Spleen (tissue), 11 donors: ENCODE results near the gene TYRP1. TPM values are rescaled to one million over a fixed set of nuclear protein-coding genes. Genes with fewer than 3 reads are reported as not detected.

ENCODE experiments used
- DNase-seq: peaks from one replicate; pipeline ENCODE4 v3.0.0-alpha.2; 2020
- H3K27ac ChIP-seq, 8 donors: fragments of 200-600 bp; sonication (generic) in 7 of 8; 1 replicate in 4 of 8; 2 replicates in 4 of 8; pipeline versions ENCODE4 v1.5.0 to v1.8.0; 2016 to 2021; ENCODE audit warnings: inconsistent platforms in 4 of 8, mild to moderate bottlenecking in 4 of 8, moderate library complexity in 1 of 8
- H3K27me3 ChIP-seq, 7 donors: fragments of 200-600 bp; sonication (generic) in 6 of 7; replicated peaks in 1 of 7; 1 replicate in 4 of 7; 2 replicates in 3 of 7; pipeline versions ENCODE4 v1.5.0 to v1.8.0; 2016 to 2021; ENCODE audit warnings: inconsistent platforms in 3 of 7, mild to moderate bottlenecking in 1 of 7
- H3K36me3 ChIP-seq, 6 donors: fragments of 200-600 bp; sonication (generic) in 5 of 6; 1 replicate in 4 of 6; 2 replicates in 2 of 6; pipeline versions ENCODE4 v1.5.0 to v1.8.0; 2016 to 2021; ENCODE audit warnings: inconsistent platforms in 2 of 6
- H3K4me1 ChIP-seq, 6 donors: fragments of 200-600 bp; sonication (generic) in 5 of 6; 1 replicate in 3 of 6; 2 replicates in 3 of 6; pipeline versions ENCODE4 v1.5.0 to v1.8.0; 2016 to 2021; ENCODE audit warnings: inconsistent platforms in 3 of 6
- H3K4me3 ChIP-seq, 8 donors: fragments of 200-600 bp; sonication (generic) in 7 of 8; 1 replicate in 4 of 8; 2 replicates in 4 of 8; pipeline versions ENCODE4 v1.5.0 to v1.8.0; 2016 to 2021; ENCODE audit warnings: inconsistent platforms in 4 of 8, mild to moderate bottlenecking in 4 of 8, moderate library complexity in 2 of 8
- H3K9me3 ChIP-seq, 8 donors: fragments of 200-600 bp; sonication (generic) in 7 of 8; 1 replicate in 4 of 8; 2 replicates in 4 of 8; pipeline versions ENCODE4 v1.5.0 to v1.8.0; 2016 to 2021; ENCODE audit warnings: inconsistent platforms in 4 of 8
- POLR2A ChIP-seq, 3 donors: fragments of 450-650 bp; IDR thresholded peaks; one replicate each; pipeline ENCODE4 v1.5.1; 2017; ENCODE audit warnings: antibody characterized with exemption in 3 of 3, mild to moderate bottlenecking in 1 of 3
- POLR2AphosphoS5 ChIP-seq, 3 donors: sonication (generic); formaldehyde crosslinking; IDR thresholded peaks; one replicate each; pipeline ENCODE4 v1.5.1; 2017; ENCODE audit warnings: antibody characterized with exemption in 3 of 3
- WGBS, 5 donors: extraction: QIAGEN DNeasy Blood & Tissue Kit in 3 of 5; methylation state at CpG; one replicate each; pipeline versions ENCODE4 v1.1.5 to v1.1.7; 2013 to 2018; 5-methylcytosine and 5-hydroxymethylcytosine counted together
- intact Hi-C: fragments of 100-400 bp; cut with DNase I; formaldehyde crosslinking; loops from one replicate; pipeline ENCODE4 v1.15.0; 2023; ENCODE audit warnings: low total_unique reads
- polyA plus RNA-seq, 3 donors: library from polyadenylated mRNA; stranded (reverse); fragments of 200-250 nt; gene quantifications; one replicate each; pipeline ENCODE4 v1.2.1, GENCODE V29; 2013
- total RNA-seq, 7 donors: library from RNA; depleted of rRNA in 3 of 7; stranded (reverse); fragments of >200 nt in 3 of 7; fragmentation: NEBNext Ultra II Directional in 4 of 7; extraction: Animal tissue kit (Norgen Biotek cat#: 25700) in 4 of 7; gene quantifications; one replicate each; pipeline versions ENCODE4 v1.1.0 to v1.2.1, GENCODE V29; 2016 to 2021
- TF ChIP-seq, protein P1 (sequence below), 11 experiments: fragments of 200-600 bp in 7 of 11; fragments of 450-650 bp in 4 of 11; sonication (generic) in 4 of 11; IDR thresholded peaks in 8 of 11; conservative IDR thresholded peaks in 3 of 11; 1 replicate in 7 of 11; 2 replicates in 4 of 11; pipeline versions ENCODE4 v1.4.0 to v1.8.0; 2016 to 2021; ENCODE audit warnings: antibody characterized with exemption in 11 of 11, inconsistent platforms in 4 of 11, mild to moderate bottlenecking in 1 of 11
- donor health status: healthy with polysubstance abuse.
- donor health status: DM: no; HTN: no; CAD: no; lungs with moderate emphysema.
- donor health status: DM: no; HTN: no; CAD: no.
- donor health status: Bipolar disorder and iron deficiency.
- donor health status: healthy.
- donor health status: DM: no; HTN: no; CAD: no.
- donor health status: DM: yes; HTN: yes; CAD: no.

Gene TYRP1
- total and polyA plus RNA-seq, 10 donors = not detected

DNA sequence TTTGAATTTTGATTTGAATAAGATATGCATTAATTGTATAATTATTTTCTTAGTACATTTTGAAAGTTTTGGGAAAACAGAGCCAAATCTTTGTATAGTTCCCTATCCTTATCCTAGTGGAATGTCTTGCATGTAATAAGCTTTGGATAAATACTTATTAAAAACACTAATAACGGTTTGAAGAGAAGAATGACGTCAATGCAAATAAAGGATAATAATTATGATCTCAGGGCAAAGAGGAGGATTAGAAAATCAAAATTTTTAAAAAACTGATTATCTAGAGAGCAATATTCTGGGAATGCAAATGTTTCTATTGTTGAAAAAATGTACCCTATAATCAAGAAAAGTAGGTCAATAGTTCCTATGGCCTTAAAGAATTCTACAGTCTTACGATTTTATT lies 22.1 kb downstream of the TYRP1 start:
- WGBS, 5 donors = 86 to 93% (median 89%) methylated on average over 3 of the region's 3 CpGs
- TF ChIP-seq, protein P1, sequence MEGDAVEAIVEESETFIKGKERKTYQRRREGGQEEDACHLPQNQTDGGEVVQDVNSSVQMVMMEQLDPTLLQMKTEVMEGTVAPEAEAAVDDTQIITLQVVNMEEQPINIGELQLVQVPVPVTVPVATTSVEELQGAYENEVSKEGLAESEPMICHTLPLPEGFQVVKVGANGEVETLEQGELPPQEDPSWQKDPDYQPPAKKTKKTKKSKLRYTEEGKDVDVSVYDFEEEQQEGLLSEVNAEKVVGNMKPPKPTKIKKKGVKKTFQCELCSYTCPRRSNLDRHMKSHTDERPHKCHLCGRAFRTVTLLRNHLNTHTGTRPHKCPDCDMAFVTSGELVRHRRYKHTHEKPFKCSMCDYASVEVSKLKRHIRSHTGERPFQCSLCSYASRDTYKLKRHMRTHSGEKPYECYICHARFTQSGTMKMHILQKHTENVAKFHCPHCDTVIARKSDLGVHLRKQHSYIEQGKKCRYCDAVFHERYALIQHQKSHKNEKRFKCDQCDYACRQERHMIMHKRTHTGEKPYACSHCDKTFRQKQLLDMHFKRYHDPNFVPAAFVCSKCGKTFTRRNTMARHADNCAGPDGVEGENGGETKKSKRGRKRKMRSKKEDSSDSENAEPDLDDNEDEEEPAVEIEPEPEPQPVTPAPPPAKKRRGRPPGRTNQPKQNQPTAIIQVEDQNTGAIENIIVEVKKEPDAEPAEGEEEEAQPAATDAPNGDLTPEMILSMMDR (IDR thresholded peaks at IDR 0.05 in 8 of 11, conservative IDR thresholded peaks at IDR 0.05 in 3 of 11) = no peak
- TF ChIP-seq POLR2A (IDR thresholded peaks at IDR 0.05) (no peak), POLR2AphosphoS5 (IDR thresholded peaks at IDR 0.05) (no peak)
- intact Hi-C loops = loop anchor here (10.0 kb wide), 1 partner anchor 370 kb away; no protein-coding TSS in a partner anchor

DNA sequence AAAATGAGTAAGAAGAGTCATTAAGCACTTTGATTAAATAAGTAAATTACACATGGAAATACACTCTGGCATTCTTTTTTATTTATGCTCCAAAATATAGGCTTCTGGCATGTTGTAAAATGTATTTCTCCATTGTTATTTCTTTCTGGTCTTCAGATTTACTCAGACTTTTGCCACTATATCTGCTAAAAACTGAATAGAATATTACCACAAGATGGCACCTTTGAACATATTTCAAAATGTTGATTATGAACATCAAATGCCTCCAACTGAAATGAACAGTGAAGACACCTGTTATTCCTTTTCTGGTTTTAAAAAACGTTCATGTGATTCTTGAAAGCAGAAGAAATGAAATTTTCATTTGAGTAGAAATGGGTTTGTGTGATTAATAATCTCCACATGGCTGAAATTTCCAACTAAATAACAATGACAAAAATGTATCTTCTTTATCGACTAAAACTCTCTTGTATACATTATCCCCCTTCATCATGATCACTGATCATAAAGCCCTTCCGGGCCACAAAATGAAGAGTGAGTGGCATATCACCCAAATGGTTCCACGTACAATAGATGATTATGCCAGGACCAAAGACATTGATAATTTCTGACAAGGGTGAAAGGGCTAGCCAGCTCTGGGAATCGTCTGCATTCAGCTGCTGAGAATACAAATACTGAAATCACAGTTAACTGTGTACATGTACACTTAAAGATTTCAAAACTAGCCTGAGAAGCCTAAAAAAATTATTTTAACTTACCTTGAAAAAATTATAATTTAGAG lies 23.8 kb downstream of the TYRP1 start:
- TF ChIP-seq, protein P1 (IDR thresholded peaks at IDR 0.05 in 8 of 11, conservative IDR thresholded peaks at IDR 0.05 in 3 of 11) = no peak
- TF ChIP-seq POLR2A (IDR thresholded peaks at IDR 0.05) (no peak), POLR2AphosphoS5 (IDR thresholded peaks at IDR 0.05) (no peak)
- no peaks in the 10 kb centered on the region for H3K36me3 ChIP-seq
- peaks cover 0 to 13% (median 8%) of the 10 kb centered on the region in 6 donors for H3K4me1 ChIP-seq
- no peak for DNase-seq
- no peaks in the 10 kb centered on the region for H3K27me3 ChIP-seq
- H3K9me3 ChIP-seq = no peaks in the 10 kb centered on the region
- H3K27ac ChIP-seq = no peak overlapping the region
- WGBS, 5 donors = 67 to 80% (median 77%) methylated on average over 5 of the region's 5 CpGs
- H3K4me3 ChIP-seq = no peak overlapping the region
- intact Hi-C loops = loop anchor here (10.0 kb wide), 1 partner anchor 368 kb away; no protein-coding TSS in a partner anchor

More for the DNA sequence above, 22.1 kb downstream of the TYRP1 start:
- no peak for DNase-seq
- Histone ChIP-seq H3K4me1 (peaks cover 0 to 13% (median 8%) of the 10 kb centered on the region in 6 donors), H3K4me3 (no peak overlapping the region), H3K27me3 (no peaks in the 10 kb centered on the region), H3K9me3 (no peaks in the 10 kb centered on the region), H3K27ac (no peak overlapping the region), H3K36me3 (no peaks in the 10 kb centered on the region)

DNA sequence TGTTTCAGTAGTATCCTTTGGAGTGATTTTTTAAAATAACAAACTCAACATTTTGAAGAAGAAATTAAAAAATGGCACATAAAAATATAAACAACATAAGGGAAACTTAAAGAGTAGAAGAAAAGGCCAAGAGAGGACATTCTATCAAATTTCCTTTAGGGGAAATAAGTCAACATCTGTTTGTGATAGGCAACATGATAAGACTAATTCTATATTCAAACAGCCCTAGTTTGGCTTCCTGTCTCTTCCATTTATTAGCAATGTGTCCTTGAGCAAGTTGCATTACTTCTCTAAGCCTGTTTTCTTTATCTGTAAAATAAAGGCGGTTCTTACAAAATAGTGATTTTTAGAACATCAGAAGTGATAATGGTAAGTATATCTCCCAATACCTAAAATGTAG lies 24.7 kb downstream of the TYRP1 start:
- Histone ChIP-seq H3K36me3 (no peaks in the 10 kb centered on the region), H3K4me3 (no peak overlapping the region), H3K27ac (no peak overlapping the region), H3K4me1 (peaks cover 0 to 13% (median 8%) of the 10 kb centered on the region in 6 donors), H3K27me3 (no peaks in the 10 kb centered on the region), H3K9me3 (no peaks in the 10 kb centered on the region)
- WGBS, 5 donors = 73 to 88% (median 79%) methylated on average over 1 of the region's 1 CpG
- TF ChIP-seq POLR2A (IDR thresholded peaks at IDR 0.05) = no peak
- TF ChIP-seq, protein P1 (IDR thresholded peaks at IDR 0.05 in 8 of 11, conservative IDR thresholded peaks at IDR 0.05 in 3 of 11) = no peak
- TF ChIP-seq POLR2AphosphoS5 (IDR thresholded peaks at IDR 0.05) = no peak
- DNase-seq = no peak
- intact Hi-C loops = loop anchor here (10.0 kb wide), 1 partner anchor 367 kb away; no protein-coding TSS in a partner anchor

DNA sequence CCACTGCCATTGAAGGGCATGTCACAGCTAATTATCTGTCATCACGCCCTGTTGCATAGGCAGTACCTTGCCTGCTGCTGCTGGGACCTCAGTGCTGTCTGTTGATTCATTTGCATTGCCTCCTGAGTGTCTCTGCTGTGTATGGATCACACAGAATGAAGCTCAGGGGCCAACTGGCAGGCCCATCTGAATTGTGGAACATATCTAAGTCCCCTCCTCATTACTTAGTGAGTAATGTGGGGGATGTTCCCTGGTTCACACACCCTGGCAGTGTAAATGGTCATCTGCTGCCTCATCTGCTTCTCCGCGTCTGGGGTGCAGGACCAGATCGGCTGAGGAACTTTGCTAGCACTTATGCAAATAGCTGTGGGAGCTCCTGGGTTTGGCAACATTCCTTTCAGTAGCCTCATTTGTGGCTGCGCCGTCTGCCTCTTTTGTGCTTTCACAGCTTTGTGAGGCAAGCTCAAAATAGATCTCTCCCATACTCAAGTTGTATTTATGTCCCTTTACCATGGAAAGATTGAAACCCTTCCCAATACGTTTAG lies 25.4 kb downstream of the TYRP1 start:
- intact Hi-C loops = loop anchor here (10.0 kb wide), 1 partner anchor 366 kb away; no protein-coding TSS in a partner anchor
- DNase-seq = no peak

More for the DNA sequence above, 25.4 kb downstream of the TYRP1 start:
- TF ChIP-seq POLR2A (IDR thresholded peaks at IDR 0.05) (no peak), POLR2AphosphoS5 (IDR thresholded peaks at IDR 0.05) (no peak)
- TF ChIP-seq, protein P1 (IDR thresholded peaks at IDR 0.05 in 8 of 11, conservative IDR thresholded peaks at IDR 0.05 in 3 of 11) = no peak
- Histone ChIP-seq H3K4me3 (no peak overlapping the region), H3K9me3 (no peaks in the 10 kb centered on the region), H3K36me3 (no peaks in the 10 kb centered on the region), H3K4me1 (peaks cover 0 to 13% (median 8%) of the 10 kb centered on the region in 6 donors), H3K27me3 (no peaks in the 10 kb centered on the region), H3K27ac (no peak overlapping the region)
- 63 to 78% (median 75%) methylated on average over 7 of the region's 7 CpGs for WGBS, 5 donors
